Mammary epithelial cell (primary cell): ENCODE data around the gene C19orf33.

Source experiments
- CTCF ChIP-seq, 2 donors: IDR thresholded peaks in 1 of 2; conservative IDR thresholded peaks in 1 of 2; 2 replicates each; pipeline ENCODE4 v1.5.1; 2011 to 2012; ENCODE audit warnings: inconsistent platforms in 2 of 2, low read length in 2 of 2, mild to moderate bottlenecking in 2 of 2, control low read depth in 1 of 2, low read depth in 1 of 2; ENCODE audit not compliant: insufficient read depth in 1 of 2; ENCODE audit errors: extremely low read depth in 1 of 2
- EZH2 ChIP-seq: IDR thresholded peaks from 2 replicates; pipeline ENCODE4 v1.6.1; 2012; ENCODE audit warnings: low read length, inconsistent platforms, borderline replicate concordance

DNA sequence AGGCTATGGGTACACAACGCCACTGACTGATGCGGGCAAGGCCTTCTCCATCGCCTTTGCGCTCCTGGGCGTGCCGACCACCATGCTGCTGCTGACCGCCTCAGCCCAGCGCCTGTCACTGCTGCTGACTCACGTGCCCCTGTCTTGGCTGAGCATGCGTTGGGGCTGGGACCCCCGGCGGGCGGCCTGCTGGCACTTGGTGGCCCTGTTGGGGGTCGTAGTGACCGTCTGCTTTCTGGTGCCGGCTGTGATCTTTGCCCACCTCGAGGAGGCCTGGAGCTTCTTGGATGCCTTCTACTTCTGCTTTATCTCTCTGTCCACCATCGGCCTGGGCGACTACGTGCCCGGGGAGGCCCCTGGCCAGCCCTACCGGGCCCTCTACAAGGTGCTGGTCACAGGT is 22.5 kb downstream of the C19orf33 start:
- TF ChIP-seq EZH2 (no peak), CTCF (conservative IDR thresholded peaks at IDR 0.05 in 1 of 2, IDR thresholded peaks at IDR 0.05 in 1 of 2; ENCODE audit: extremely low read depth in 1 of 2, insufficient read depth in 1 of 2, low read depth in 1 of 2, low read length in 2 of 2) (no peak)
